OCI-LY3 (cell line): Measurements from ENCODE around the gene RARRES1.

Source experiments
- CTCF ChIP-seq: fragments of 200-600, 300-600 bp; sonication (generic); IDR thresholded peaks from 2 replicates; pipeline ENCODE4 v1.5.1; 2014; ENCODE audit warnings: antibody characterized with exemption, low read length, low read depth
- EZH2phosphoT487 ChIP-seq: fragments of 200-600 bp; shearing (Covaris generic); IDR thresholded peaks from 2 replicates; pipeline ENCODE4 v1.6.1; 2018; ENCODE audit warnings: antibody characterized with exemption, mixed run types, low read depth

DNA sequence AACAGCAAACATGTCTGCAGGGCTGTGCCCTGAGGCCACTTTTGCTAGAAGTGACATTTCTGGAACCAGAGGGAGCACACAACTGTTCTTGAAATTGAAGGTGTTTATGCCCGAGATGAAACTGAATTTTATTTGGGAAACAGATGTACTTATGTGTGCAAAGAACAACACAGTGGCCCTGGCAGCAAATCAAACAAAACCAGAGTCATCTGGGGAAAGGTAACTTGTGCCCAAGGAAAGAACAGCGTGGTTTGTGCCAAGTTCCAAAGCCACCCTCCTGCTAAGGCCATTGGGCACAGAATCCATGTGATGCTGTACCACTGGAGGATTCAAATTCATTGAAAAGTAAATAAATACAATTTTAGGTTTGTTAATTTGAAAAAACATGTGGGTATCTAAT, 31.2 kb upstream of the RARRES1 start:
- TF ChIP-seq CTCF: no peak
- TF ChIP-seq EZH2phosphoT487: no peak
